IgD-negative memory B cell (primary cell): ENCODE data around the gene CYYR1. TPM values are rescaled to one million over a fixed set of nuclear protein-coding genes. Genes with fewer than 3 reads are reported as not detected.
A peak's percentile ranks its signal among the peaks of the same experiment; 100 is the strongest.

Experiments
- H3K27ac Mint-ChIP-seq, 3 donors: one replicate each; pipeline ENCODE4 v1.8.0; 2020 to 2022; ENCODE audit warnings: mild to moderate bottlenecking in 3 of 3, mixed read lengths in 3 of 3, moderate library complexity in 1 of 3
- H3K27me3 Mint-ChIP-seq: one replicate; pipeline ENCODE4 v1.8.0; 2021; ENCODE audit warnings: mixed read lengths
- H3K36me3 Mint-ChIP-seq: one replicate; pipeline ENCODE4 v1.8.0; 2020; ENCODE audit warnings: mild to moderate bottlenecking, mixed read lengths
- H3K4me1 Mint-ChIP-seq, 3 donors: one replicate each; pipeline ENCODE4 v1.8.0; 2020 to 2022; ENCODE audit warnings: mixed read lengths in 3 of 3, mild to moderate bottlenecking in 1 of 3
- H3K4me3 Mint-ChIP-seq, 4 donors: one replicate each; pipeline ENCODE4 v1.8.0; 2020 to 2022; ENCODE audit warnings: mild to moderate bottlenecking in 4 of 4, mixed read lengths in 4 of 4, moderate library complexity in 3 of 4
- H3K9me3 Mint-ChIP-seq, 3 donors: one replicate each; pipeline ENCODE4 v1.8.0; 2020 to 2021; ENCODE audit warnings: mixed read lengths in 3 of 3, mild to moderate bottlenecking in 1 of 3
- polyA plus RNA-seq: library from polyadenylated mRNA; unstranded; fragments of 300-500 nt; fragmentation: Illumina TruSeq; gene quantifications from one replicate; pipeline ENCODE4 v1.2.3, GENCODE V29; 2021

The CYYR1 gene
- polyA plus RNA-seq, 1 donor from 2014 or later = not detected

DNA sequence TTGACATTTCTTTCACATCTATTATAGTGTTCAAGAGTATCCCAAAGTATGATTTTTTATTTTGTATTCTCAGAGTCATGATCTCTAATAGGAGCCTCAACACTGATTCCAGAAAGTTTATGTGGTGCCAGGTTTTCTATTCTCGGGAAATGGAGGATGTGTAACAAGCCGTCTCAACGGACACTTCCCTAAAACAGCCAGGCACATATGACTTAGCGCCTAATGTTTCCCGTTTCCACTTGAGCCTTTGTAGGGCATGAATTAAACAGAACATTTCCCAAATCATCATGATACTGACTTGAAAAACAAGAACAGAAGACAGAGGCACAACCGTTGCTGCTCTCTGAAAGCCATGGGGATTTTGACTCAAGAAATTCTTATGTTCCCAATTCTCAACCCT, 8.0 kb downstream of the CYYR1 start:
- Mint-ChIP-seq H3K36me3 (no peaks in the 10 kb centered on the region), H3K4me1 (no peaks in the 10 kb centered on the region), H3K27me3 (no peaks in the 10 kb centered on the region), H3K9me3 (peaks cover 0 to 15% (median 5%) of the 10 kb centered on the region in 3 donors), H3K4me3 (no peak overlapping the region), H3K27ac (no peak overlapping the region)

DNA sequence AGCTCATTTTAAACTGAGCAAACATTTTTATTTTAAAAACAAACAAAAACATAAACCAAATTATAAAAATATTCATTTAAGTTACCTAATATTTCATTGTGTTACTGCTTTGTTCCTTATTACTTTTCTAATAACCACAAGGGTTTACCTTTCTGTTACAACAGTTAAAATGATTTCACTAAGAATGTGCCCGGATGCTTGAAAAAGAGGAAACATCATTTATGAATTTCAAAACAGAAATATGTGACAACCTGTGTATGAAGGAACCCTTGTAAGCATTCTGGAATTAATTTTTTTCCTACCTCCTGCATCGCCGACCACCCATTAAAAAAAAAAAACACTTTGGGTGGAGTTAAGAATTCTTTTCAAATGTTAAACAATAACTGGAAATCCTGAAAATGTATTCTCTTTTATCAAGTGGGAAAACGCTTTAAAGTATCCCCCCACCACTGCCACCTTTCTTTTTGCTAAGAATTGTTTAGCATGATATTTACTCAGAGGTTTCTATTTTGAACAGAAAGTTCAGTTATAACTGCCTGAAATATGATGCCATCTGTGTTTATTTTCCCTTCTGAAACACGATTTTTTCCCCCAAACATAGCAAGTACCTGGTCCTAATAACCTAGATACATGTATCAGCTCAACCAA, 9.1 kb downstream of the CYYR1 start:
- no peaks in the 10 kb centered on the region for H3K4me1 Mint-ChIP-seq
- no peak overlapping the region for H3K4me3 Mint-ChIP-seq

DNA sequence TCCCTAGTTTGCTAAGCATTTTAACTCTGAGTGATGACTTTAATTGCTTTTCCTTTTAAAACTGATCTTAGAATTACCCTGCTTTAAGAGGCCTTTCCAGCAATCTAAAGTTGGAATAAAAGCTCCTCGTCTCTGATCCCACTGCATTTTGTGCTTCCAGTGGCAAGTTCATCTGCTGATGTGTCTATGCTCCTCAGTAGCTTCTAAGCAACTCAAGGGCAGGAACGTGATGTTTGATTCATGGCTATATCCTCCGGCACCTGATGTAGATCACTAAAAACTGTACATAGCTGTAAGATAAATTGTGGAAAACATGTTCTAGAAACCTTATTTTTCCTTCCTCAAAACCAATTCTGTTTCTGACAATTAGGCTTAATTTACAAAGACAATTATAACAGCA, 12.5 kb downstream of the CYYR1 start:
- no peak overlapping the region for H3K4me3 Mint-ChIP-seq
- no peaks in the 10 kb centered on the region for H3K27me3 Mint-ChIP-seq
- no peak overlapping the region for H3K27ac Mint-ChIP-seq
- no peaks in the 10 kb centered on the region for H3K4me1 Mint-ChIP-seq
- H3K9me3 Mint-ChIP-seq = peaks cover 2 to 5% (median 3%) of the 10 kb centered on the region in 3 donors
- no peaks in the 10 kb centered on the region for H3K36me3 Mint-ChIP-seq

More for the DNA sequence above, 9.1 kb downstream of the CYYR1 start:
- H3K36me3 Mint-ChIP-seq = no peaks in the 10 kb centered on the region
- no peak overlapping the region for H3K27ac Mint-ChIP-seq
- H3K27me3 Mint-ChIP-seq = no peaks in the 10 kb centered on the region
- H3K9me3 Mint-ChIP-seq = peaks cover 0 to 7% (median 5%) of the 10 kb centered on the region in 3 donors

DNA sequence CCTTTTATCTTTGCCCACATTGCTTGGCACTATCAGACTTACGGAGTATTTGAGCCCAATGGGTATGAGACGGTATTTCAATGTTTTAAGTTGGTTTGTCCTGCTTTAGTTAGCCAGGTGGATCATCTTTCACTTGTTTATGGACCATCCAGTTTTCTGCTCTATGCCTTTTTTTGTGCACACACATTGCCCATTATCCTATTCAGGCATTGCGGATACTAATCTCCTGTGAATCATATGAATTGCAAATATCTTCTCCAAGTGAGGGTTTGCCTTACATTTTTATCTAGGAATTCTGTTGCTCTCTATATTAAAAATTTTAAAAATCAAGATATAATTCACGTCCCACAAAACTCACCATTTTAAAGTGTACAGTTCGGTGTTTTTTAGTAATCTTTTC, 14.0 kb downstream of the CYYR1 start:
- Mint-ChIP-seq H3K4me1 (no peaks in the 10 kb centered on the region), H3K9me3 (peaks cover 2 to 5% (median 3%) of the 10 kb centered on the region in 3 donors), H3K4me3 (no peak overlapping the region), H3K36me3 (no peaks in the 10 kb centered on the region), H3K27ac (peak overlapping the region in 1 of 3 donors; percentile 33), H3K27me3 (no peaks in the 10 kb centered on the region)

DNA sequence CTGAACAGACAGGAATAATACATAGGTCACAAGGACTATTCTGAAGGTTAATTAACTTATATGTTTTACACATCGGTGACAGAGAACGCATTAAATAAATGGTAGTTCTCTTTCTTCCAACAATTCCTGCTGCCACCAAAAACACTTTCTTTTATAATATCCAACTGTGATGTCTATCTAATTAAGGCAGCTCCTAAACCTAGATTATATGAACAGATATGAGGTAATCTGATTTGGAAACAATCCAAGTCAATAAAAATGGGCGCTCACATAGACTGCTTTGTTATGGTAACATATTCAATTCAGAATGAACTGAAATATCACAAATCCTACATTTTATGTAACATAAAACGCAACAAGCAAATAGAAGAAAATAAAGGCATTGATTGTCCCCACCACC, 16.0 kb downstream of the CYYR1 start:
- no peak overlapping the region for H3K27ac Mint-ChIP-seq

DNA sequence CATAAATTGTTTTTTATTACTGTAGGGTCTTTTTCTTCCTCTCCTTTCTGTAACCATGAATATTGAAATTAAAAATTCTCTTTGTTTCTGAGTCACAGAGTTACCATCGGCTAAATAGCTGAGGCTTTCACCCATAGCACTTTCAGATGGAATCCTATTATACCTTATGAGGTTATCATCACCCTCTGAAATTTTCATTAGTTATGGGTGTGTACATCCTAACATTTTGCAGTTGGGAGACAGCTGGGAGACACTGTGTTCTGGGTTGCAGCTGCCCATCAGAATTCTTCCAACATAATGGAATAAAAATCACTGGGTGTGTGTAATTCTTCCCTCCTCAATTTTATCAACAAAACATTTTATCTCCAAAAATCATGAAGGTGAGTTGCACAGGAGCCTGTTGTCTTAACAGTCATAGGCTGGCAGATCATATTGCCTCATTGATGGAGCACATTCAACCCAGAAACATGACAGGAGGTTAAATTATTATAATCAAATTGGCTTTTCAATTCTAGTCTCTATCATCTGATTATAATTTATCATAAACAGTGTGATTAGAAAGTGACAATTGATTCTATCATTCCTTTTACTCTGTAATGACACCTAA, 17.4 kb downstream of the CYYR1 start:
- Mint-ChIP-seq H3K27ac (no peak overlapping the region), H3K4me3 (no peak overlapping the region), H3K36me3 (no peaks in the 10 kb centered on the region), H3K9me3 (peaks cover under 1 to 5% (median 3%) of the 10 kb centered on the region in 3 donors), H3K27me3 (no peaks in the 10 kb centered on the region), H3K4me1 (no peaks in the 10 kb centered on the region)

More for the DNA sequence above, 16.0 kb downstream of the CYYR1 start:
- Mint-ChIP-seq H3K9me3 (peaks cover 2 to 5% (median 3%) of the 10 kb centered on the region in 3 donors), H3K4me1 (no peaks in the 10 kb centered on the region), H3K27me3 (no peaks in the 10 kb centered on the region), H3K36me3 (no peaks in the 10 kb centered on the region), H3K4me3 (no peak overlapping the region)

DNA sequence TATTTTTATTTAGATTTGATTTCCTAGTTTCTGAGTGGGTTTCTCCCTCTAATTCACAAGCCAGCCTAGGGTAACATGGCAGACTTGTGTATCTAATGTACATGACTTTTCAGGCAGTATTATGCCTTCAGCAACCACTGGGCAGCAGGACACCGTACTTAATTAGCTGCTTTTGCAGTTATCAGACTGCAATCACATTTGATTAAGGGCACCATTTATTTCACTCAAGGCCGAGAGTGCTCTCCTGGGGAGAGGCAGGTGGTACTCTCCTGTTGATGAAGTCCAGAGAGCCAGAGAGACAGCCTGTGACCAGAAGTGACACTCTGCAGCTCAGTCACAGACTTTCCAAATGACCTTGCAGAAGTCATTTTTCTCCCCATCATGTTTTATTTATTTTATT, 18.7 kb downstream of the CYYR1 start:
- no peaks in the 10 kb centered on the region for H3K36me3 Mint-ChIP-seq
- peaks cover 0 to 5% (median 3%) of the 10 kb centered on the region in 3 donors for H3K9me3 Mint-ChIP-seq
- no peak overlapping the region for H3K4me3 Mint-ChIP-seq
- no peak overlapping the region for H3K27ac Mint-ChIP-seq
- no peaks in the 10 kb centered on the region for H3K4me1 Mint-ChIP-seq
- H3K27me3 Mint-ChIP-seq = no peaks in the 10 kb centered on the region

DNA sequence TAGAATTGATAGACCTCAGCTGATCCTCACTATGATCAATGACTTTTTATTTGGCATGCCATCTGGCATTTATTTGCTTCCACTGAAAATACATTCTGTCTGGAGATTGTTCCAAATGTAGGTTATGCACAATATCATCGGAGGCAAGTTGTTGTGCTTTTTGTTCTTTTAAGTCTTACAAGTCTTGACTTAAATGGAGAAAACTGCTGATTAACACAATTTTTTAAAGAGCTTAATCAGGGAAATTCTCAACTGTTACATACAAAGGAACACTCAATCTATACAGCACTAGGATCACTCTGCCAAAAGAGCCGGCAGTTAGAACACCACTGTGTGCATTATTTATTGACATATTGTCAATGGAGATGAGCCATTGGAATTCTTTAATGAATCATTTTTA, 19.2 kb downstream of the CYYR1 start:
- no peaks in the 10 kb centered on the region for H3K4me1 Mint-ChIP-seq
- H3K27me3 Mint-ChIP-seq = no peaks in the 10 kb centered on the region
- no peak overlapping the region for H3K27ac Mint-ChIP-seq
- no peak overlapping the region for H3K4me3 Mint-ChIP-seq
- H3K9me3 Mint-ChIP-seq = peaks cover 0 to 5% (median 3%) of the 10 kb centered on the region in 3 donors
- H3K36me3 Mint-ChIP-seq = no peaks in the 10 kb centered on the region

DNA sequence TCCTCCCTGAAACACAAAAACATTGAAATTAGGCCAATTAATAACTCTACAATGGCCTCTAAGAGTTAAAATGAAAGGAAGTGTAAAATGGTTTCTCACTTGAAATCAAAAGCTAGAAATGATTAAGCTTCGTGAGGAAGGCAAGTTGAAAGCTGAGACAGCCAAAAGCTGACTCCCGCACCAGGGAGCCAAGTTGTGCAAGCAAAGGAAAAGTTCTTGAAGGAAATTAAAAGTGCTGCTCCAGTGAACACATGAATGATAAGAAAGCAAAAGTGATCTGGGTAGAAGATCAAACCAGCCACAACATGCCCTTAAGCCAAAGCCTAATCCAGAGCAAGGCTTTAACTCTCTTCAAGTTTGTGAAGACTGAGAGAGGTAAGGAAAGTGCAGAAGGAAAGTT, 22.8 kb downstream of the CYYR1 start:
- Mint-ChIP-seq H3K4me3 (no peak overlapping the region), H3K4me1 (no peaks in the 10 kb centered on the region), H3K9me3 (peaks cover 0 to 4% (median 3%) of the 10 kb centered on the region in 3 donors), H3K36me3 (no peaks in the 10 kb centered on the region), H3K27me3 (no peaks in the 10 kb centered on the region), H3K27ac (no peak overlapping the region)

DNA sequence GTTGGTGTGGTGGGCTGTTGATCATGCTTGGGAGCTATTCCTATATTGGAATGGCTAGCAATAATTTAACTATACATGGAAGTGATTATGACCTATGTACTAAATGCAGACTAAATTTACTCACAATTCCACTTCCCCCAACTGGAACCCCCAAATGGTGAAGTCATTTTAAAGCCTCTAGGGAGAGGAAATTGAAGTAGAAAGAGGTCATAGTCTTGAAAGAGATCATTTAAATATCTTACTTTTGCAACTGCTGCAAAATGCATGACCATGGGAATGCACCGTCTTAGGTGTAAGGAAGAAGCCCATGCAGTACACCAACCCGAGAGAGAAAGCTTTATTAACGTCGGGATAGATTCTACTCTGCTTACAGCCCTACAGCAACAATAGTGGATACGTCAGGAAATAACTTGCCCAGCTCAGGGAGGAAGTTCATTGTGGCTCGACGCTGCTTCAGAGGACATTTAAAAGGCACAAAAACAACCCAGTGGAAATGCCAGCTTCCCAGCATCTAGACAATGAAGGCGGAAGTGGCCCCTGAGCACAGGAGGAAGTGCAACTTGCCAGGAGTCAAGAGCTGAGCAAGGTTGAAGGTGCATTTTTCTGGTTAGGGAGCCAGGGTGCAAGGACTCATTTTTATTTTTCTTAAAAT, 26.5 kb downstream of the CYYR1 start:
- Mint-ChIP-seq H3K9me3 (peaks cover 0 to 4% (median 3%) of the 10 kb centered on the region in 3 donors), H3K36me3 (no peaks in the 10 kb centered on the region), H3K4me1 (no peaks in the 10 kb centered on the region), H3K4me3 (no peak overlapping the region), H3K27me3 (no peaks in the 10 kb centered on the region), H3K27ac (no peak overlapping the region)

DNA sequence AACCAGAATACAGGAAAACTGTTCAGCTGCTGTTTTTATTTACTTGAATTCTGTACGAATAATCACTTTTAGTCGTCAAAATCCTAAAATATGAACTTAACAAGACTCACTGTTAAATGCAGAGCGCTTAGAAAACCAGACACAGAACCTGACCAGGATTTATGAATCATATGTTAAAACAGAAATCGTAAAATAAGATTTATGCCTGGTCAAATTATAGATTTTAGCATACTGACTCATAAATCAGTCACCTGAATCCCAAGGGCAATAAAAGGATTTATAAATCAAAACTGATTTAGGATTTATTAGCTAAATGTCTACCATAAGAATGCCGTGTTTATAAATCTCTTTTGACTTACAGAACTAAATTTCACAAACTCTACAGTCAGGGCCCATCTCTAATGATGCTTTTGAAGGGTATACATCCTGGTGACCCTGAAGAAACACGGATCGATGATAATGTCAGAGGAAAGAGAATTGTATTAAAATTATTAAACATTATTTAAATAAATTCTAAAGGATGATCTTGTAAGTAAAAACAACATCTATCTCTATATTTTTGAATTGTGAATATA, 28.8 kb downstream of the CYYR1 start:
- H3K27me3 Mint-ChIP-seq = no peaks in the 10 kb centered on the region
- no peak overlapping the region for H3K4me3 Mint-ChIP-seq
- H3K27ac Mint-ChIP-seq = no peak overlapping the region
- H3K9me3 Mint-ChIP-seq = peaks cover 0 to 4% (median 3%) of the 10 kb centered on the region in 3 donors
- no peaks in the 10 kb centered on the region for H3K4me1 Mint-ChIP-seq
- no peaks in the 10 kb centered on the region for H3K36me3 Mint-ChIP-seq

DNA sequence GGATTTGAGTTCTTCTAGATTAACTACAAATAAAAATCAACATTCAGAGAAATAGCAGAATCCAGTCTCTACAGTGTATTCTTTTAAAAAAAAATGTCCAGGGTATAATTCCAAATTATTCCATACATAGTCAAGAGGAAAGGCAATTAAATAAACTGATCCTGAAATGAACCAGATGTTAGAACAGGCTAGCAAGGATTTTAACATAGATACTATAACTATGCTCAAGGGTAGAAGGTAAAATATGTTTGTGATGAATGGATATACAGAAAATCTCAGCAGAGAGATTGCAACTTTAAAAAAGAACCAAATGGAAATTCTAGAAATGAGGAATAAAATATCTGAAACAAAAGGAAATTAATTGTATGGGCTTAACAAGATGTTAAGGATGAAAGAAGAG, 32.4 kb downstream of the CYYR1 start:
- no peak overlapping the region for H3K27ac Mint-ChIP-seq
- H3K9me3 Mint-ChIP-seq = peaks cover 0 to 3% (median 0%) of the 10 kb centered on the region in 3 donors
- no peak overlapping the region for H3K4me3 Mint-ChIP-seq
- no peaks in the 10 kb centered on the region for H3K27me3 Mint-ChIP-seq
- no peaks in the 10 kb centered on the region for H3K36me3 Mint-ChIP-seq
- H3K4me1 Mint-ChIP-seq = no peaks in the 10 kb centered on the region

DNA sequence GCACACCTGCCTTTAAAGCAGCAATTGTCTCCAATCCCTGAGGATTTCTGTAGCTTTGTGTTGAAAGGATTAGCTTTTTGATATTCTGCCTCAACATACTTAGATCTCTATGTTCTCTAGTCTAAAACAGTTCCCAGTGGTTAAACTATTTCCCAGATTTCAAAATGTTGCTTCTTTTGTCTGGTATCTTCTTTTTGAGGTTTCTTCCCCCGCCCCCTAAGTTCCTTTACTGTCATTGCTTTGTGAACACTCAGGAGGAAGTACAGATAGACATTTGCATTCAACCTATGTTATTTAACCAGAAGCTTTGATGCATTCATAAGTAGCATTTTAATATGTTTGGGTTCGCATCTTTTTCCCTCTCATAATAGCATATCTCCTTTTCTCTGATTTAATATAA, 33.5 kb downstream of the CYYR1 start:
- Mint-ChIP-seq H3K27ac (no peak overlapping the region), H3K4me3 (no peak overlapping the region), H3K4me1 (no peaks in the 10 kb centered on the region), H3K36me3 (no peaks in the 10 kb centered on the region), H3K9me3 (peaks cover 0 to 3% (median 1%) of the 10 kb centered on the region in 3 donors), H3K27me3 (no peaks in the 10 kb centered on the region)

DNA sequence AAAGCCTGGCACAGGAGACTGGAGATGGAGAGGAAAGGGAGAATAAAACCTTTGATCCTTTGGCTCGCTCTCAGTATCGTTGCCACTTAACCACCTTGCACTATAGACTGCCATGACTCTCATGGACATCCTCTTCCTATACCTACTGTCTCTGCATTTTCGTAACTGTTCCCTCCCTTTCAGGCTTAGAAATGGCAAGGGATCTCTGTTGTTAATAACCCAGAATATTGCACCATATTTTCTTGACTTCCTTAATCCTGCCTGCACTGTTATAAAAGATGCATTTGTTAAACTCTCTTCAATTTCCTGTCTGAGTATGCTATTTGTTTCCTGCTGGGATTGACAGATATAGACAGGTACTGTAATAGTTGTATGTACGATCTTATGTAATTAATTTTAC, 38.6 kb downstream of the CYYR1 start:
- Mint-ChIP-seq H3K27me3 (no peaks in the 10 kb centered on the region), H3K4me3 (no peak overlapping the region), H3K27ac (no peak overlapping the region), H3K36me3 (no peaks in the 10 kb centered on the region), H3K4me1 (no peaks in the 10 kb centered on the region), H3K9me3 (peaks cover 0 to 5% (median 3%) of the 10 kb centered on the region in 3 donors)

DNA sequence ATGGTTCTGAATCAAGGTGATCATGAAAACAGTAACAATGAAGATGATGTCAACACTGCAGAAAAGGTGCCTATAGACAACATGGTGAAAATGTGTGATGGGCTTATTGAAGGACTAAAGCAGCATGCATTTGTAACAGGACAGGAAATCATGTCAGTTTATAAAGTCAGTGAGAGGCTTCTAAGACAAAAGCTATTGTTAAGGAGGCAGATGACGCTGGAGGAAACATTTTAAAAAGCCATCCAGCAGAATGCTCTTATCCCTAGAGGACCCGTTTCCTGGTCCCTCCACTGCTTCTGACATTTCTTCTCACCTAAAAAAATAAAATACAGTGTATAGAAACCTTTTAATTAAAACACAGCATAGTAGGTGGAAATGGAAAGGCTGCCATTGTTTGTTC, 40.9 kb downstream of the CYYR1 start:
- Mint-ChIP-seq H3K27ac (no peak overlapping the region), H3K36me3 (no peaks in the 10 kb centered on the region), H3K4me3 (no peak overlapping the region), H3K27me3 (no peaks in the 10 kb centered on the region), H3K9me3 (peaks cover 0 to 5% (median 3%) of the 10 kb centered on the region in 3 donors), H3K4me1 (no peaks in the 10 kb centered on the region)
